Type B pancreatic cell (in vitro differentiated cells): Measurements from ENCODE around the gene CMC4. TPM values are rescaled to one million over a fixed set of nuclear protein-coding genes. Genes with fewer than 3 reads are reported as not detected.
A peak's percentile ranks its signal among the peaks of the same experiment; 100 is the strongest.

ENCODE experiments used
- DNase-seq: peaks from one replicate; pipeline ENCODE4 v3.0.0; 2021; ENCODE audit warnings: mixed read lengths; ENCODE audit not compliant: unreplicated experiment; ENCODE audit errors: extremely low spot score
- H3K27ac Mint-ChIP-seq: 2 replicates; pipeline ENCODE4 v1.8.0; 2021; ENCODE audit warnings: mild to moderate bottlenecking, mixed read lengths
- H3K27me3 Mint-ChIP-seq: 2 replicates; pipeline ENCODE4 v1.8.0; 2021; ENCODE audit warnings: mixed read lengths
- H3K36me3 Mint-ChIP-seq: 2 replicates; pipeline ENCODE4 v1.8.0; 2021; ENCODE audit warnings: mixed read lengths
- H3K4me1 Mint-ChIP-seq: one replicate; pipeline ENCODE4 v1.8.0; 2021; ENCODE audit warnings: mixed read lengths; ENCODE audit not compliant: unreplicated experiment
- H3K4me3 Mint-ChIP-seq: 2 replicates; pipeline ENCODE4 v1.8.0; 2021; ENCODE audit warnings: mild to moderate bottlenecking, mixed read lengths
- H3K9me3 Mint-ChIP-seq: 2 replicates; pipeline ENCODE4 v1.8.0; 2021; ENCODE audit warnings: mixed read lengths
- total RNA-seq: library from RNA; stranded (reverse); gene quantifications from 2 replicates; pipeline ENCODE4 v1.2.1, GENCODE V29; 2021; ENCODE audit warnings: low replicate concordance
- TF ChIP-seq, protein P1 (sequence below): fragments of 200-600 bp; sonication (generic); conservative IDR thresholded peaks from 2 replicates; pipeline ENCODE4 v1.5.0; 2021; ENCODE audit warnings: antibody characterized with exemption, mild to moderate bottlenecking

Gene CMC4
- total RNA-seq, 1 donor from 2014 or later, result 7.1 TPM

DNA sequence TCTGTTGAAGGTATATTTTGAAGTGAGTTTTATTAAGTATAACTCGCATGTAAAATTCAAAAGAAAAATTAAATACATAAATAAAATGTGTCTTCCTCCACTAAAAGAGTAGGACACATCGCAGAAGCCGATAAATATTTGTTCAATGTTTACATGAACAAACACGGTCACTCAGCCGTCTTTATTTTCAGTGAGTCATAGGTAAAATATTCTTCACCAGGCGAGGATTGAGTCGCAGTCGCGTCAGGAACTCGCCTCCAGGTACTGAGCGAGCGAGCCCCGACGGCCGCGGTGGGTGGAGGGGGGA is 44.6 kb downstream of the CMC4 start:
- DNase-seq, result no peak
- Mint-ChIP-seq H3K27me3 (no peaks in the 10 kb centered on the region), H3K36me3 (no peaks in the 10 kb centered on the region), H3K4me3 (peak overlapping the region; percentile 87), H3K4me1 (peaks cover 5% of the 10 kb centered on the region), H3K9me3 (no peaks in the 10 kb centered on the region), H3K27ac (peak overlapping the region; percentile 95)
- TF ChIP-seq, protein P1, sequence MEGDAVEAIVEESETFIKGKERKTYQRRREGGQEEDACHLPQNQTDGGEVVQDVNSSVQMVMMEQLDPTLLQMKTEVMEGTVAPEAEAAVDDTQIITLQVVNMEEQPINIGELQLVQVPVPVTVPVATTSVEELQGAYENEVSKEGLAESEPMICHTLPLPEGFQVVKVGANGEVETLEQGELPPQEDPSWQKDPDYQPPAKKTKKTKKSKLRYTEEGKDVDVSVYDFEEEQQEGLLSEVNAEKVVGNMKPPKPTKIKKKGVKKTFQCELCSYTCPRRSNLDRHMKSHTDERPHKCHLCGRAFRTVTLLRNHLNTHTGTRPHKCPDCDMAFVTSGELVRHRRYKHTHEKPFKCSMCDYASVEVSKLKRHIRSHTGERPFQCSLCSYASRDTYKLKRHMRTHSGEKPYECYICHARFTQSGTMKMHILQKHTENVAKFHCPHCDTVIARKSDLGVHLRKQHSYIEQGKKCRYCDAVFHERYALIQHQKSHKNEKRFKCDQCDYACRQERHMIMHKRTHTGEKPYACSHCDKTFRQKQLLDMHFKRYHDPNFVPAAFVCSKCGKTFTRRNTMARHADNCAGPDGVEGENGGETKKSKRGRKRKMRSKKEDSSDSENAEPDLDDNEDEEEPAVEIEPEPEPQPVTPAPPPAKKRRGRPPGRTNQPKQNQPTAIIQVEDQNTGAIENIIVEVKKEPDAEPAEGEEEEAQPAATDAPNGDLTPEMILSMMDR, result no peak

DNA sequence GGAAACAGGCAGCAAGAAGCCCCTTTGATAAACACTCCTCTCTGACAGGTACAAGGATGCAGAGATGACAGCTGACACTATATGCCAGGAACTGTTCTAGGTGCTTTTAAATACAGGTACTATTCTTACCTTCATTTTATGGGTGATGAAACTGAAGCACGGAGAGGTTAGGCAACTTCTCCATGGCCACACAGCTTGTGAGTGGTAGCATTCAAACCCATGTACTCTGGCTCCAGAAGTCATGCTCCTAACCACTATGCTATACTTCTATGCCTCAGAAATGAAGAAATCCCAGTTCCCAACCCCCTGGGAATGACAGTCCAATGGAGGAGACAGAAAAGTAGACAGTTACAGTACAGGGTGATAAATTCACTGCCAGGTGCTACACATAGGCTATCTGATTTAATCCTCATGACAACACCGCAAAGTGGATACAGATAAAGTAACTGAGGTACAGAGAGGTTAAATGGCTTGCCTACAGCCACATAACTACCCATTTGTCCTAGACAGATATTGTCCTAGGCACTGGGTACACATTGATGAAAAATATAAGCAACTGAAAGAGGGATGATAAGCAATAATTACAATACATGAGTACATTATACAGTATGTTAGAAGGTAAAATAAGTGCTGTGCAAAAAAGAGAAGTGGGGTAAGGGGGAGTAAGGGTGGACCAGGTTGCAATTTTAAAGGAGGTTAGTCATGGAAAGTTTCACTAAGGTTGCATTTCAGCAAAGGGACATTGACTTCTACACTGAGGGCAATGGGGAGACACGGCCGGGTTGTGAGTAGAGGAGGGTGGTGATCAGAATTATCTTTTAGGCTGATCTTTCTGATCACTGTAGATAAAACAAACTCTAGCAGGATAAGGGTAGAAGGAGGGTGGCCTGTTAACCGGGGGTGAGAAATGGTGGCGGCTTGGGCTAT is 46.8 kb downstream of the CMC4 start:
- Mint-ChIP-seq H3K9me3 (no peaks in the 10 kb centered on the region), H3K27ac (peak overlapping the region; percentile 70), H3K27me3 (no peaks in the 10 kb centered on the region), H3K4me3 (peak overlapping the region; percentile 64), H3K36me3 (no peaks in the 10 kb centered on the region), H3K4me1 (peaks cover 5% of the 10 kb centered on the region)
- TF ChIP-seq, protein P1, result no peak
- no peak for DNase-seq

DNA sequence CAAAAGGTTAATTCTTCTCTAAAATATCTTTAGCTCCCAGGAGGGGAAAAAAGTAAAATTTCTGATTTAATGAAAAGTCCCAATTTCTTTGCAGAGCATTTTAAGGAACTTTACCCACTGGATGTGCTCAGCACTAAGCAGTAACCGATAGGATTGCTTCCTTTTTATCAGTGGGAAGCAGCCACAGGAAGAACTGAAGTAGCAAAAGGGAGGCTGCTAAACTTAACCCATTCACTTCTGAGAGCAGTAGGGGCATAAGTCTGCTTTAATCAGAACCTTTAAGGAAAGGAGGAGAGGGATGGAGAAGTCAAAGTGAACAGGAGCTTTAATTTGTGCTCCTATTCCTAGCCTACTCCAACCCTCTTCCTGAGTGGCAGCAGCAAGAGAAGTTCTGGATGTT is 48.4 kb downstream of the CMC4 start, which contains the start of gene F8:
Gene F8, minus strand, starts transcription at position 139 of the 400 bp plus-strand sequence. CDS start 171 bp downstream, outside the sequence.
- Mint-ChIP-seq H3K27me3 (no peaks in the 10 kb centered on the region), H3K9me3 (no peaks in the 10 kb centered on the region), H3K27ac (no peak within 1 kb of the TSS), H3K4me1 (no peaks in the 10 kb centered on the region), H3K4me3 (no peak within 1 kb of the TSS), H3K36me3 (no peaks in the 10 kb centered on the region)
- DNase-seq, result no peak
- TF ChIP-seq, protein P1, result no peak

DNA sequence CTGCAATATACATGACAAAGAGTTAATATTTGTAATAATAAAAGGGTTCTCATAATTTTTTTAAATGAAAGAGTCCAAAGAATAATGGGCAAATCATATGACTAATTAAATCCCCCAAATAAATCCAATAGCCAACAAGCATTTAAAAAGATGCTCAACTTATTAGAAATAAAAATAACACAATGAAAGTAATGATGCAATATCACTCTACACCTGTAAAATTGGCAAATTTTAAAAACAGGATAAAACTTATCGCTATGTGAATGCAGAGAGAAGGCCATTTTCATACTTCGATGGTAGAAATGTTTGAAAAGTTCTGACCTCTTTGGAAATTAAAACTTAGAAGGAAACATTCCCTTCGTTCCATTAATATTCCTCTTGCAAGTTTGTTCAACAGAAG is 50.3 kb downstream of the CMC4 start:
- H3K4me3 Mint-ChIP-seq, result no peak overlapping the region
- TF ChIP-seq, protein P1, result no peak
- H3K27me3 Mint-ChIP-seq, result no peaks in the 10 kb centered on the region
- H3K36me3 Mint-ChIP-seq, result no peaks in the 10 kb centered on the region
- no peaks in the 10 kb centered on the region for H3K4me1 Mint-ChIP-seq
- no peaks in the 10 kb centered on the region for H3K9me3 Mint-ChIP-seq
- no peak overlapping the region for H3K27ac Mint-ChIP-seq
- no peak for DNase-seq

Other genes starting within 250 kb of the CMC4 start
- not detected in 2 replicates for gene SMIM9, start 236.5 kb downstream of the CMC4 start, total RNA-seq
- gene F8A1, start 184.8 kb downstream of the CMC4 start, total RNA-seq, result 16.1 and 20.7 TPM in 2 replicates
- 1.1 and 1.3 TPM in 2 replicates for gene F8, start 48.4 kb downstream of the CMC4 start, total RNA-seq
- 65.0 and 76.5 TPM in 2 replicates for gene FUNDC2, start 44.3 kb downstream of the CMC4 start, total RNA-seq
- 10.2 and 19.0 TPM in 2 replicates for gene MTCP1, start within 50 bp of the CMC4 start, total RNA-seq
- 29.8 TPM in 2 replicates for gene BRCC3, start 372 bp upstream of the CMC4 start, total RNA-seq
- gene VBP1, start 145.3 kb upstream of the CMC4 start, total RNA-seq, result 37.8 and 52.3 TPM in 2 replicates
- gene RAB39B, start 193.4 kb upstream of the CMC4 start, total RNA-seq, result 2.5 and 4.0 TPM in 2 replicates